Measurements from ENCODE around the gene STIM2.

The STIM2 gene

GRCh38 chr4:26884486-26884988, 23.9 kb downstream of the STIM2 start:
- H2BK120ac ChIP-seq (ENCODE audit: low read depth, low read length): no peak overlapping the region
- H3K27ac ChIP-seq (ENCODE audit: low read length, poor library complexity, severe bottlenecking): no peak overlapping the region
- no peak overlapping the region for H2BK12ac ChIP-seq (ENCODE audit: low read length in 2 of 2)
- no peak overlapping the region for H3K23ac ChIP-seq (ENCODE audit: low read length in 2 of 2)
- H3K9me3 ChIP-seq (ENCODE audit: control insufficient read depth, low read length): no peaks in the 10 kb centered on the region
- no peak overlapping the region for H4K91ac ChIP-seq (ENCODE audit: low read length)
- H3K4me1 ChIP-seq (ENCODE audit: control insufficient read depth, insufficient read depth, low read depth, low read length): no peaks in the 10 kb centered on the region
- H2AFZ ChIP-seq (ENCODE audit: low read depth, low read length): no peak overlapping the region
- no peak overlapping the region for H2AK5ac ChIP-seq (ENCODE audit: low read length, severe bottlenecking)
- no peak overlapping the region for H3K4me3 ChIP-seq (ENCODE audit: insufficient read depth in 1 of 2, low read depth in 1 of 2, low read length in 2 of 2)
- no peak overlapping the region for H2BK5ac ChIP-seq (ENCODE audit: low read depth, low read length, poor library complexity, severe bottlenecking)
- no peak overlapping the region for H3K14ac ChIP-seq (ENCODE audit: low read length in 2 of 2)
- H3K4ac ChIP-seq (ENCODE audit: low read depth in 1 of 2, low read length in 2 of 2): no peak overlapping the region
- no peak for DNase-seq
- H2BK15ac ChIP-seq (ENCODE audit: low read depth, poor library complexity, severe bottlenecking): no peak overlapping the region
- H3K18ac ChIP-seq (ENCODE audit: low read depth in 1 of 2, low read length in 2 of 2): no peak overlapping the region
- H3K36me3 ChIP-seq (ENCODE audit: control insufficient read depth in 1 of 2, insufficient read depth in 2 of 2, low read depth in 1 of 2, low read length in 2 of 2): no peaks in the 10 kb centered on the region
- H3K4me2 ChIP-seq (ENCODE audit: low read length, poor library complexity, severe bottlenecking): no peak overlapping the region
- WGBS: 86% methylated on average over 5 of the region's 5 CpGs
- no peaks in the 10 kb centered on the region for H3K27me3 ChIP-seq (ENCODE audit: control insufficient read depth in 1 of 2, insufficient read depth in 1 of 2, low read length in 2 of 2)
- H3K9ac ChIP-seq (ENCODE audit: low read length): no peak overlapping the region
- no peak overlapping the region for H4K8ac ChIP-seq (ENCODE audit: low read length)
- peaks cover 31% of the 10 kb centered on the region for H3K79me1 ChIP-seq (replicated peaks; ENCODE audit: low read length, poor library complexity, severe bottlenecking)

- Histone ChIP-seq H3K4me1 (ENCODE audit: control insufficient read depth, insufficient read depth, low read depth, low read length) (no peaks in the 10 kb centered on the region), H4K91ac (ENCODE audit: low read length) (no peak overlapping the region), H3K4ac (ENCODE audit: low read depth in 1 of 2, low read length in 2 of 2) (no peak overlapping the region), H2BK120ac (ENCODE audit: low read depth, low read length) (no peak overlapping the region), H3K36me3 (ENCODE audit: control insufficient read depth in 1 of 2, insufficient read depth in 2 of 2, low read depth in 1 of 2, low read length in 2 of 2) (no peaks in the 10 kb centered on the region), H2BK12ac (ENCODE audit: low read length in 2 of 2) (no peak overlapping the region), H4K8ac (ENCODE audit: low read length) (no peak overlapping the region), H2BK15ac (ENCODE audit: low read depth, poor library complexity, severe bottlenecking) (no peak overlapping the region), H3K23ac (ENCODE audit: low read length in 2 of 2) (no peak overlapping the region), H2AFZ (ENCODE audit: low read depth, low read length) (no peak overlapping the region), H3K4me3 (ENCODE audit: insufficient read depth in 1 of 2, low read depth in 1 of 2, low read length in 2 of 2) (no peak overlapping the region), H3K27ac (ENCODE audit: low read length, poor library complexity, severe bottlenecking) (no peak overlapping the region), H3K79me1 (replicated peaks; ENCODE audit: low read length, poor library complexity, severe bottlenecking) (peaks cover 37% of the 10 kb centered on the region), H3K27me3 (ENCODE audit: control insufficient read depth in 1 of 2, insufficient read depth in 1 of 2, low read length in 2 of 2) (no peaks in the 10 kb centered on the region), H3K18ac (ENCODE audit: low read depth in 1 of 2, low read length in 2 of 2) (no peak overlapping the region), H2AK5ac (ENCODE audit: low read length, severe bottlenecking) (no peak overlapping the region), H3K9ac (ENCODE audit: low read length) (no peak overlapping the region), H3K4me2 (ENCODE audit: low read length, poor library complexity, severe bottlenecking) (no peak overlapping the region), H3K14ac (ENCODE audit: low read length in 2 of 2) (no peak overlapping the region), H3K9me3 (ENCODE audit: control insufficient read depth, low read length) (no peaks in the 10 kb centered on the region), H2BK5ac (ENCODE audit: low read depth, low read length, poor library complexity, severe bottlenecking) (no peak overlapping the region)
- WGBS: 100% methylated on average over 1 of the region's 2 CpGs
- DNase-seq: no peak
Observed at GRCh38 chr4:26885912-26886274, 25.3 kb downstream of the STIM2 start.

GRCh38 chr4:26887143-26887542, 26.5 kb downstream of the STIM2 start:
- Histone ChIP-seq H3K9ac (ENCODE audit: low read length) (no peak overlapping the region), H2AK5ac (ENCODE audit: low read length, severe bottlenecking) (no peak overlapping the region), H3K18ac (ENCODE audit: low read depth in 1 of 2, low read length in 2 of 2) (no peak overlapping the region), H3K27me3 (ENCODE audit: control insufficient read depth in 1 of 2, insufficient read depth in 1 of 2, low read length in 2 of 2) (no peaks in the 10 kb centered on the region), H4K91ac (ENCODE audit: low read length) (no peak overlapping the region), H3K4ac (ENCODE audit: low read depth in 1 of 2, low read length in 2 of 2) (no peak overlapping the region), H3K23ac (ENCODE audit: low read length in 2 of 2) (no peak overlapping the region), H4K8ac (ENCODE audit: low read length) (no peak overlapping the region), H3K36me3 (ENCODE audit: control insufficient read depth in 1 of 2, insufficient read depth in 2 of 2, low read depth in 1 of 2, low read length in 2 of 2) (no peaks in the 10 kb centered on the region), H2BK5ac (ENCODE audit: low read depth, low read length, poor library complexity, severe bottlenecking) (no peak overlapping the region), H3K27ac (ENCODE audit: low read length, poor library complexity, severe bottlenecking) (no peak overlapping the region), H2AFZ (ENCODE audit: low read depth, low read length) (no peak overlapping the region), H2BK15ac (ENCODE audit: low read depth, poor library complexity, severe bottlenecking) (no peak overlapping the region), H3K9me3 (ENCODE audit: control insufficient read depth, low read length) (no peaks in the 10 kb centered on the region), H2BK120ac (ENCODE audit: low read depth, low read length) (no peak overlapping the region), H3K4me3 (ENCODE audit: insufficient read depth in 1 of 2, low read depth in 1 of 2, low read length in 2 of 2) (no peak overlapping the region), H3K4me1 (ENCODE audit: control insufficient read depth, insufficient read depth, low read depth, low read length) (no peaks in the 10 kb centered on the region), H3K4me2 (ENCODE audit: low read length, poor library complexity, severe bottlenecking) (no peak overlapping the region), H3K14ac (ENCODE audit: low read length in 2 of 2) (no peak overlapping the region), H3K79me1 (replicated peaks; ENCODE audit: low read length, poor library complexity, severe bottlenecking) (peaks cover 42% of the 10 kb centered on the region), H2BK12ac (ENCODE audit: low read length in 2 of 2) (no peak overlapping the region)
- DNase-seq: no peak
- WGBS: 96% methylated on average over 2 of the region's 3 CpGs

- Histone ChIP-seq H3K14ac (ENCODE audit: low read length in 2 of 2) (no peak overlapping the region), H3K27ac (ENCODE audit: low read length, poor library complexity, severe bottlenecking) (no peak overlapping the region), H3K79me1 (replicated peaks; ENCODE audit: low read length, poor library complexity, severe bottlenecking) (peaks cover 45% of the 10 kb centered on the region), H2BK5ac (ENCODE audit: low read depth, low read length, poor library complexity, severe bottlenecking) (no peak overlapping the region), H2BK120ac (ENCODE audit: low read depth, low read length) (no peak overlapping the region), H3K18ac (ENCODE audit: low read depth in 1 of 2, low read length in 2 of 2) (no peak overlapping the region), H2BK12ac (ENCODE audit: low read length in 2 of 2) (no peak overlapping the region), H2AK5ac (ENCODE audit: low read length, severe bottlenecking) (no peak overlapping the region), H2BK15ac (ENCODE audit: low read depth, poor library complexity, severe bottlenecking) (no peak overlapping the region), H2AFZ (ENCODE audit: low read depth, low read length) (no peak overlapping the region), H3K23ac (ENCODE audit: low read length in 2 of 2) (no peak overlapping the region), H3K36me3 (ENCODE audit: control insufficient read depth in 1 of 2, insufficient read depth in 2 of 2, low read depth in 1 of 2, low read length in 2 of 2) (no peaks in the 10 kb centered on the region), H3K9me3 (ENCODE audit: control insufficient read depth, low read length) (no peaks in the 10 kb centered on the region), H3K4ac (ENCODE audit: low read depth in 1 of 2, low read length in 2 of 2) (no peak overlapping the region), H3K9ac (ENCODE audit: low read length) (no peak overlapping the region), H3K27me3 (ENCODE audit: control insufficient read depth in 1 of 2, insufficient read depth in 1 of 2, low read length in 2 of 2) (no peaks in the 10 kb centered on the region), H4K91ac (ENCODE audit: low read length) (no peak overlapping the region), H3K4me3 (ENCODE audit: insufficient read depth in 1 of 2, low read depth in 1 of 2, low read length in 2 of 2) (no peak overlapping the region), H3K4me1 (ENCODE audit: control insufficient read depth, insufficient read depth, low read depth, low read length) (no peaks in the 10 kb centered on the region), H4K8ac (ENCODE audit: low read length) (no peak overlapping the region), H3K4me2 (ENCODE audit: low read length, poor library complexity, severe bottlenecking) (no peak overlapping the region)
- WGBS: no CpG with 5 or more reads among the region's 2 CpGs
- no peak for DNase-seq
Observed at GRCh38 chr4:26887809-26888208, 27.2 kb downstream of the STIM2 start.

Data from mesenchymal stem cell (in vitro differentiated cells and primary cell).